Activated B cell treated with CpG ODN at 0.5 μM for 24 hours (primary cell): Measurements from ENCODE around the gene HEXIM2. TPM values are rescaled to one million over a fixed set of nuclear protein-coding genes. Genes with fewer than 3 reads are reported as not detected.

ENCODE experiments used
- ATAC-seq: fragments of 200-7000 bp; cut with Tn5 transposase; one replicate; pipeline ENCODE4 v1.10.0; 2021; ENCODE audit warnings: low read depth, mild to moderate bottlenecking, moderate library complexity
- CTCF ChIA-PET: fragments of 350-600 bp; sonication (Branson Sonifier 250); formaldehyde crosslinking; loops from one replicate; lab custom pipeline; 2021; ENCODE audit warnings: antibody characterized with exemption; lab: Charles Lee
- POLR2A ChIA-PET: fragments of 350-600 bp; sonication (Branson Sonifier 250); formaldehyde crosslinking; loops from one replicate; lab custom pipeline; 2021; ENCODE audit warnings: antibody characterized with exemption; lab: Charles Lee
- DNase-seq: peaks from one replicate; pipeline ENCODE4 v3.0.0; 2022
- H3K27ac Mint-ChIP-seq: one replicate; pipeline ENCODE4 v1.8.0; 2020; ENCODE audit warnings: mixed read lengths
- H3K27me3 Mint-ChIP-seq: one replicate; pipeline ENCODE4 v1.8.0; 2021; ENCODE audit warnings: mixed read lengths
- H3K36me3 Mint-ChIP-seq: one replicate; pipeline ENCODE4 v1.8.0; 2021; ENCODE audit warnings: low read depth, mixed read lengths
- H3K4me1 Mint-ChIP-seq: one replicate; pipeline ENCODE4 v1.8.0; 2021; ENCODE audit warnings: mixed read lengths
- H3K4me3 Mint-ChIP-seq: one replicate; pipeline ENCODE4 v1.8.0; 2020; ENCODE audit warnings: mild to moderate bottlenecking, mixed read lengths
- H3K9me3 Mint-ChIP-seq: one replicate; pipeline ENCODE4 v1.8.0; 2020; ENCODE audit warnings: mixed read lengths
- CTCF ChIP-seq: fragments of 200-600 bp; IDR thresholded peaks from one replicate; pipeline ENCODE4 v1.8.0; 2022; ENCODE audit warnings: antibody characterized with exemption, mild to moderate bottlenecking
- intact Hi-C: fragments of 100-400 bp; cut with micrococcal nuclease; formaldehyde crosslinking; loops from one replicate; pipeline ENCODE4 v1.15.1; 2024
- total RNA-seq: library from RNA; stranded (reverse); gene quantifications from 2 replicates; pipeline ENCODE4 v1.2.3, GENCODE V29; 2022

The HEXIM2 gene, protein sequence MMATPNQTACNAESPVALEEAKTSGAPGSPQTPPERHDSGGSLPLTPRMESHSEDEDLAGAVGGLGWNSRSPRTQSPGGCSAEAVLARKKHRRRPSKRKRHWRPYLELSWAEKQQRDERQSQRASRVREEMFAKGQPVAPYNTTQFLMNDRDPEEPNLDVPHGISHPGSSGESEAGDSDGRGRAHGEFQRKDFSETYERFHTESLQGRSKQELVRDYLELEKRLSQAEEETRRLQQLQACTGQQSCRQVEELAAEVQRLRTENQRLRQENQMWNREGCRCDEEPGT
- 8.9 and 11.1 TPM in 2 replicates for total RNA-seq

DNA sequence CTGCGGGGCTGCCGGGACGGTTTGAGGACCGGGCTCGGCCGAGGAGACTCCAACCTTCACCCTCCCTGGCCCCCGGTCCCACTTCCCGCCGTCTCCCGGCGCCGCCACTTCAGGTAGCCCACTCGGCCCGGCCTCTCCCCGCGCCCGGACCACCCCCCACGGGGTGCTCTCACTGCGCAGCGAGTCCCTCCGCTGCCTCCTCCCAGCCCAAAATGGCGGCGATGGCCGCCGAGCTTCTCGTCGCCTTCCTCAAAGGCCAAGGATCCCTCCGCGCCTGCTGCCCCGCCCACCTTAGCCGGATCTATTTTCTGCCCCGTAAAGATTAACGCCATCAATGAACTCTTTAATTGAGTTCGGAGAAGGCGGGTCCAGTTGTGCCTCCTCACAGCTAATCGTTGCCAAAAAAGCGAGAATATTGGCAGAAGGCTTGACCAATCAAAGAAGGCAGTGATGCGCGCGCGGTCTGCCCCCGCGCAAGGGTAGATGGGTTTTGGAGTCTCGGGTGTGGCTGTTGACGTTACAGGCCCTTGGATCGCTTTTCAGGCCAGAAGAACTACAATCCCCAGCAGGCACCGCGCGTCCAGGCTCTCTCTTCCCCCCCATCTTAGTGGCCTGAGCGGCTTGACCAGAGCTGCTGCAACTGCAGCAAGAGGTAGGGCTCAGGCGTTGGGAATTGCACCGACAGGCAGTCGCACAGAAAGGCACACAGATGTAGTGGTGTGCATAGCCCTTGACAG lies at the start of gene HEXIM2:
Gene HEXIM2, plus strand, starts transcription at position 588 of the 737 bp plus-strand sequence. CDS start 919 bp downstream, outside the sequence.
- Mint-ChIP-seq H3K4me3 (peak within 1 kb of the TSS; percentile 99), H3K36me3 (peaks cover 25% of the 10 kb centered on the region), H3K27ac (peak within 1 kb of the TSS; percentile 99), H3K4me1 (peaks cover 40% of the 10 kb centered on the region), H3K9me3 (no peaks in the 10 kb centered on the region), H3K27me3 (no peaks in the 10 kb centered on the region)
- ChIA-PET CTCF (interaction anchor here (0.7 to 7.0 kb wide), 7 partner anchors 11 to 1032 kb away, joined by 3 to 86 read pairs (median 5); partner anchors contain the start of genes ACBD4, HEXIM1 and KANSL1), POLR2A (interaction anchor here (0.6 to 7.6 kb wide), 30 partner anchors 11 to 1793 kb away, joined by 3 to 703 read pairs (median 4); partner anchors contain the start of genes ACBD4, EFTUD2, FMNL1 and HEXIM1)
- DNase-seq (peak; percentile 98), ATAC-seq (peak; percentile 93)
- intact Hi-C loops: loop anchor here (1.0 to 5.0 kb wide), 6 partner anchors 11 to 156 kb away; partner anchors contain the start of genes ACBD4, HEXIM1, MAP3K14 and NMT1
- no peak for TF ChIP-seq CTCF

DNA sequence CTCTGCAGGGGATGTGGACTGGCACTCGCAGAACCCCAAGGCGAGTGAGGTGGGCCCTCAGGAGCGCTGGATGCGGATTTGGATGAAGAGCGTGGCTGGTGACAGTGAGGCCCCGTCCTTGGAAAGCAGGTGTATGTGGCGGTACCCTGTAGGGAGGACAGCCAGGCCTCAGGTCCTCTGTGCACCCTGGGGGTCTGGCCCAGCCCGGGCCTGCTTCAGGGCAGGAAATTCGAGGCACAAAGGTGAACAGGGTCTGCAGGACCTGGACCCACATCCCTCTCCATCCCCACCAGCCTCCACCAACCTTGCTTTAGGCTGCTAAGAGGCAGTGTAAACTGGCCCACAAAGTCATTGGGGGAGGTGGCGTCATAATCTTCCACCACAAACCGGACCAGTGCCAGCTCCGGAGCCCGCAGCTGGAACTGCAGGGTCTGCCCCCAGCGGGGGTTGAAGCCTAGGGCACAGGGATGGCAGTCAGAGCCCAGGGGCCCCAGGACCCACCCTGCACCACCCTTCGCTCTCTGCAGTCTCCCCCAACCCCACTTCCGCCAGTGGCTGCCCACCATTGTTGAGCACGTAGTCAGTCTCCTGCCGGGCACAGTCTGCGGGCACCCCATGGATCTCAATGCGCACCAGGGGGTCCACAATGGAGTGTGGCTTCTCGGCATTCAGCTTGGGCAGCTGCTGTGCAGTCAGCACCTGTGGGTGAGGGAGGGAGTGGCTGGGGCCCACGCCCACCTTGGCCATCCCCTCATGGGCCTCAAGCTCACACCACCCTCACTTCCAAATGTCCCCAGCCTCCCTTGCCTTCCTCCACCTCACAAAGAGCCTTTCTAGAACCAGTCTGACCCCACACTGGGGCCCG lies 48.9 kb upstream of the HEXIM2 start:
- TF ChIP-seq CTCF: no peak
- ATAC-seq (no peak), DNase-seq (no peak)
- H3K36me3 Mint-ChIP-seq: peaks cover 16% of the 10 kb centered on the region
- intact Hi-C loops: no loop called here
- CTCF ChIA-PET: no interaction called here
- POLR2A ChIA-PET: interaction anchor here (0.5 kb wide), 1 partner anchor 76 kb away, joined by 3 read pairs; no protein-coding TSS in a partner anchor
- H3K9me3 Mint-ChIP-seq: no peaks in the 10 kb centered on the region
- no peaks in the 10 kb centered on the region for H3K27me3 Mint-ChIP-seq
- no peak overlapping the region for H3K4me3 Mint-ChIP-seq
- peaks cover 13% of the 10 kb centered on the region for H3K4me1 Mint-ChIP-seq
- no peak overlapping the region for H3K27ac Mint-ChIP-seq

GRCh38 chr17:45113424-45113754 lies 48.3 kb upstream of the HEXIM2 start:
- ChIA-PET CTCF (no interaction called here), POLR2A (interaction anchor here (0.5 kb wide), 1 partner anchor 75 kb away, joined by 3 read pairs; no protein-coding TSS in a partner anchor)
- intact Hi-C loops: no loop called here
- no peak for TF ChIP-seq CTCF
- Mint-ChIP-seq H3K4me1 (peaks cover 13% of the 10 kb centered on the region), H3K9me3 (no peaks in the 10 kb centered on the region), H3K27me3 (no peaks in the 10 kb centered on the region), H3K4me3 (no peak overlapping the region), H3K36me3 (peaks cover 10% of the 10 kb centered on the region), H3K27ac (no peak overlapping the region)
- DNase-seq: no peak
- ATAC-seq: no peak

GRCh38 chr17:45114117-45114932 lies 47.4 kb upstream of the HEXIM2 start:
- no peak for ATAC-seq
- ChIA-PET CTCF (no interaction called here), POLR2A (no interaction called here)
- Mint-ChIP-seq H3K4me1 (peaks cover 13% of the 10 kb centered on the region), H3K27ac (no peak overlapping the region), H3K9me3 (no peaks in the 10 kb centered on the region), H3K27me3 (no peaks in the 10 kb centered on the region), H3K36me3 (peaks cover 3% of the 10 kb centered on the region), H3K4me3 (no peak overlapping the region)
- intact Hi-C loops: no loop called here
- no peak for TF ChIP-seq CTCF
- no peak for DNase-seq
